HepG2 (cell line): Measurements from ENCODE around the gene PKD2L1. TPM values are rescaled to one million over a fixed set of nuclear protein-coding genes. Genes with fewer than 3 reads are reported as not detected.

Experiments used
- CENPT ChIP-seq: sonication (generic); formaldehyde crosslinking; IDR thresholded peaks from 2 replicates; pipeline ENCODE4 v1.8.0; 2022; ENCODE audit warnings: low read depth, mild to moderate bottlenecking, moderate library complexity, missing genetic modification reagents
- EP300 ChIP-seq, 3 experiments: sonication (generic) in 1 of 3; formaldehyde crosslinking in 1 of 3; IDR thresholded peaks; 2 replicates each; pipeline versions ENCODE4 v1.5.1 to v1.6.1; 2011 to 2020; ENCODE audit warnings: low read depth in 2 of 3, low read length in 2 of 3, borderline replicate concordance in 1 of 3, improper control_type of control experiment in 1 of 3, mild to moderate bottlenecking in 1 of 3, missing genetic modification reagents in 1 of 3, moderate library complexity in 1 of 3
- GTF3A ChIP-seq: sonication (generic); formaldehyde crosslinking; conservative IDR thresholded peaks from 2 replicates; pipeline ENCODE4 v1.4.0; 2020; ENCODE audit warnings: mild to moderate bottlenecking, missing genetic modification reagents
- HMG20B ChIP-seq: conservative IDR thresholded peaks from 2 replicates; pipeline ENCODE4 v1.6.1; 2016; ENCODE audit warnings: missing genetic modification reagents, missing compliant biosample characterization
- MLLT10 ChIP-seq: sonication (generic); formaldehyde crosslinking; IDR thresholded peaks from 2 replicates; pipeline ENCODE4 v1.4.0; 2020; ENCODE audit warnings: missing genetic modification reagents
- RAD21 ChIP-seq: fragments of 450-650 bp; formaldehyde crosslinking; IDR thresholded peaks from 2 replicates; pipeline ENCODE4 v1.5.0; 2020; ENCODE audit warnings: mild to moderate bottlenecking
- REXO4 ChIP-seq: sonication (generic); formaldehyde crosslinking; IDR thresholded peaks from 2 replicates; pipeline ENCODE4 v1.8.0; 2022; ENCODE audit warnings: missing genetic modification reagents, mild to moderate bottlenecking, borderline replicate concordance
- RXRA ChIP-seq: sonication (generic); formaldehyde crosslinking; IDR thresholded peaks from 2 replicates; pipeline ENCODE4 v1.5.1; 2020; ENCODE audit warnings: missing genetic modification reagents
- XRCC5 ChIP-seq: fragments of 200-400 bp; formaldehyde crosslinking; optimal IDR thresholded peaks from 2 replicates; pipeline ENCODE3; 2017; ENCODE audit warnings: mild to moderate bottlenecking, low read length
- ZMAT3 ChIP-seq: sonication (generic); formaldehyde crosslinking; conservative IDR thresholded peaks from 2 replicates; pipeline ENCODE4 v1.7.0; 2021; ENCODE audit warnings: missing genetic modification reagents
- ZNF232 ChIP-seq: sonication (generic); formaldehyde crosslinking; IDR thresholded peaks from 2 replicates; pipeline ENCODE4 v1.4.0; 2020; ENCODE audit warnings: missing genetic modification reagents, borderline replicate concordance
- ZNF317 ChIP-seq: sonication (generic); formaldehyde crosslinking; IDR thresholded peaks from 2 replicates; pipeline ENCODE4 v1.5.0; 2020; ENCODE audit warnings: mild to moderate bottlenecking, missing genetic modification reagents
- ZNF484 ChIP-seq: sonication (generic); formaldehyde crosslinking; IDR thresholded peaks from 2 replicates; pipeline ENCODE4 v1.5.1; 2020; ENCODE audit warnings: mild to moderate bottlenecking, low read depth, missing genetic modification reagents, borderline replicate concordance
- ZNF703 ChIP-seq: sonication (generic); formaldehyde crosslinking; IDR thresholded peaks from 2 replicates; pipeline ENCODE4 v1.5.1; 2020; ENCODE audit warnings: missing genetic modification reagents, mild to moderate bottlenecking, moderate library complexity, borderline replicate concordance
- ZNF720 ChIP-seq: sonication (generic); formaldehyde crosslinking; IDR thresholded peaks from 2 replicates; pipeline ENCODE4 v1.4.0; 2020; ENCODE audit warnings: missing genetic modification reagents
- ZNF747 ChIP-seq: sonication (generic); formaldehyde crosslinking; IDR thresholded peaks from 2 replicates; pipeline ENCODE4 v1.8.1; 2023; ENCODE audit warnings: missing genetic modification reagents, mild to moderate bottlenecking, borderline replicate concordance
- polyA plus RNA-seq, 8 experiments: library from polyadenylated mRNA; depleted of rRNA in 3 of 8; stranded (reverse) in 7 of 8; unstranded in 1 of 8; fragments of >200 nt; fragmentation: Illumina TruSeq in 4 of 8; extraction: Trizol in 4 of 8; gene quantifications; 2 replicates each; pipeline versions ENCODE4 v1.2.1 to v1.2.3, GENCODE V29; 2011 to 2016; ENCODE audit warnings: low read depth in 4 of 8, missing spikeins in 1 of 8, mixed read lengths in 1 of 8; ENCODE audit not compliant: insufficient read depth in 1 of 8
- total RNA-seq, 5 experiments: library from RNA; depleted of rRNA; stranded (reverse); fragments of >200 nt; fragmentation: Illumina TruSeq; extraction: Trizol; gene quantifications; 2 replicates each; pipeline ENCODE4 v1.2.3, GENCODE V29; 2016; ENCODE audit warnings: low read depth in 1 of 5
- TF ChIP-seq, protein P1 (sequence below): IDR thresholded peaks from 2 replicates; pipeline ENCODE4 v1.6.1; 2016; ENCODE audit warnings: missing biosample characterization, missing genetic modification reagents, low read depth
- TF ChIP-seq, protein P2 (sequence below): sonication (generic); formaldehyde crosslinking; IDR thresholded peaks from 2 replicates; pipeline ENCODE4 v1.5.0; 2020; ENCODE audit warnings: missing genetic modification reagents, mild to moderate bottlenecking, borderline replicate concordance
- TF ChIP-seq, protein P3 (sequence below): sonication (generic); formaldehyde crosslinking; IDR thresholded peaks from 2 replicates; pipeline ENCODE4 v1.5.0; 2020; ENCODE audit warnings: mild to moderate bottlenecking, missing genetic modification reagents, borderline replicate concordance
- TF ChIP-seq, protein P4 (sequence below): sonication (generic); formaldehyde crosslinking; IDR thresholded peaks from 2 replicates; pipeline ENCODE4 v1.9.0; 2021; ENCODE audit warnings: missing genetic modification reagents, borderline replicate concordance

The PKD2L1 gene
- total and polyA plus RNA-seq, 2 of the 13 experiments (the other 11 are each of a cell fraction or from before 2014, with no cell fraction given) = 0.07 to 0.15 TPM

DNA sequence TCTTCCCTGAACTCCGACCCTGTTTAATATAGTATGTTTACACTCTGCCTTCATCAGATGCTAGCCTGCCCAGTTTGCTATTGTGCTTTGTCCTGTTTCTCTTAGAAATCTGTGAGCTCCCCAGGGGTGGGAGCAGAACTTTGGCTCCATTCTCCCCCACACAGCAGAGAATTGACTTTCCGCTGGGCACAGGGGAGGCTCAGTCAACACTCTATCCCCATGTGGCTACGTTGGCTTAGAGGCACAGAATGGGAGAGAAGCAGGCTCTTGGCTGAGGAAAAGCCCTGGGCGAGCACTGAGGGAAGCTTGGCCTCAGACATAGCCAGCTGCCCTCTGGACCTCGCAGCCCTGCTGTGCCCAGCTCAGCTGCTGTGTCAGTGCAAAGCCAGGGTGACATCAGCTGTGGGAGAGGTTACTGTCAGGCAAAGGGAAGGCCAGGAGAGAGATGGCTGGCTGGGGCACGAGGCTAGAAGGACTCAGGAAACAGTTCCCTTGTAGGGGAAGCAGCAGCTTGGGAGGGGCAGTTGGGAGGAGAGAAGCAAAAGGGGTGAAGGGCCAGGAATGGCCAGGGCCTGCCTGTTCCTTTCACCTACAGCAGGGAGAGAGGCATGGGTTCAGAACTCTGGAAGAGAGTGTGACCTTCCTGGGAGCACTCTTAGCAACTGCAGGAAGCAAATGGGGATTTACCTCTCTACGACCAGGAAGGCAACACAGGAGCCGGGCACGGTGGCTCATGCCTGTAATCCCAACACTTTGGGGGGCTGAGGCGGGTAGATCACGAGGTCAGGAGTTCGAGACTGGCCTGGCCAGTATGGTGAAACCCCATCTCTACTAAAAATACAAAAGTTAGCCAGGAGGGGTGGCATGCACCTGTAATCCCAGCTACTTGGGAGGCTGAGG lies 11.2 kb upstream of the PKD2L1 start (continued):
- TF ChIP-seq MLLT10 (CRISPR knock-in tag) (no peak), ZNF317 (CRISPR knock-in tag) (peak; percentile 62; the same call in 1 of the 2 replicates), HMG20B (CRISPR knock-in tag) (0 out of 2 replicates have a peak, but pooled peaks have one; percentile 41), RXRA (CRISPR knock-in tag) (peak; percentile 80), GTF3A (CRISPR knock-in tag) (no peak), RAD21 (CRISPR knock-in tag) (no peak), XRCC5 (no peak), ZNF232 (CRISPR knock-in tag) (0 out of 2 replicates have a peak, but pooled peaks have one; percentile 52), EP300 (IDR thresholded peaks at IDR 0.05; ENCODE audit: low read depth in 2 of 2, low read length in 2 of 2) (peak in 1 of 2 experiments; percentile 47; a peak in 2 of 4 replicates), EP300 (CRISPR knock-in tag; IDR thresholded peaks at IDR 0.05; ENCODE audit: borderline replicate concordance) (no peak), ZNF747 (no peak), CENPT (CRISPR knock-in tag) (no peak), ZNF484 (no peak), ZNF703 (no peak), ZMAT3 (CRISPR knock-in tag) (no peak), ZNF720 (no peak), REXO4 (no peak)
- TF ChIP-seq, protein P1, sequence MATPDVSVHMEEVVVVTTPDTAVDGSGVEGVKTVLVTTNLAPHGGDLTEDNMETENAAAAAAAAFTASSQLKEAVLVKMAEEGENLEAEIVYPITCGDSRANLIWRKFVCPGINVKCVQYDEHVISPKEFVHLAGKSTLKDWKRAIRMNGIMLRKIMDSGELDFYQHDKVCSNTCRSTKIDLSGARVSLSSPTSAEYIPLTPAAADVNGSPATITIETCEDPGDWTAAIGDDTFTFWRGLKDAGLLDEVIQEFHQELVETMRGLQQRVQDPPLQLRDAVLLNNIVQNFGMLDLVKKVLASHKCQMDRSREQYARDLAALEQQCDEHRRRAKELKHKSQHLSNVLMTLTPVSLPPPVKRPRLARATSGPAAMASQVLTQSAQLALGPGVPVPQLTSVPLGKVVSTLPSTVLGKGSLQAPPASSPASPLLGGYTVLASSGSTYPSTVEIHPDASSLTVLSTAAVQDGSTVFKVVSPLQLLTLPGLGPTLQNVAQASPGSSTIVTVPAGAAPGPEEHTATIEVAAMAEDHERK (CRISPR knock-in tag) = no peak
- TF ChIP-seq, protein P2, sequence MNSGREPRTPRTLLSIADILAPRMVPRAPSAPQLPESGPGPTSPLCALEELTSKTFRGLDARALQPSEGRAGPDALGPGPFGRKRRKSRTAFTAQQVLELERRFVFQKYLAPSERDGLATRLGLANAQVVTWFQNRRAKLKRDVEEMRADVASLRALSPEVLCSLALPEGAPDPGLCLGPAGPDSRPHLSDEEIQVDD (CRISPR knock-in tag) = no peak
- TF ChIP-seq, protein P3, sequence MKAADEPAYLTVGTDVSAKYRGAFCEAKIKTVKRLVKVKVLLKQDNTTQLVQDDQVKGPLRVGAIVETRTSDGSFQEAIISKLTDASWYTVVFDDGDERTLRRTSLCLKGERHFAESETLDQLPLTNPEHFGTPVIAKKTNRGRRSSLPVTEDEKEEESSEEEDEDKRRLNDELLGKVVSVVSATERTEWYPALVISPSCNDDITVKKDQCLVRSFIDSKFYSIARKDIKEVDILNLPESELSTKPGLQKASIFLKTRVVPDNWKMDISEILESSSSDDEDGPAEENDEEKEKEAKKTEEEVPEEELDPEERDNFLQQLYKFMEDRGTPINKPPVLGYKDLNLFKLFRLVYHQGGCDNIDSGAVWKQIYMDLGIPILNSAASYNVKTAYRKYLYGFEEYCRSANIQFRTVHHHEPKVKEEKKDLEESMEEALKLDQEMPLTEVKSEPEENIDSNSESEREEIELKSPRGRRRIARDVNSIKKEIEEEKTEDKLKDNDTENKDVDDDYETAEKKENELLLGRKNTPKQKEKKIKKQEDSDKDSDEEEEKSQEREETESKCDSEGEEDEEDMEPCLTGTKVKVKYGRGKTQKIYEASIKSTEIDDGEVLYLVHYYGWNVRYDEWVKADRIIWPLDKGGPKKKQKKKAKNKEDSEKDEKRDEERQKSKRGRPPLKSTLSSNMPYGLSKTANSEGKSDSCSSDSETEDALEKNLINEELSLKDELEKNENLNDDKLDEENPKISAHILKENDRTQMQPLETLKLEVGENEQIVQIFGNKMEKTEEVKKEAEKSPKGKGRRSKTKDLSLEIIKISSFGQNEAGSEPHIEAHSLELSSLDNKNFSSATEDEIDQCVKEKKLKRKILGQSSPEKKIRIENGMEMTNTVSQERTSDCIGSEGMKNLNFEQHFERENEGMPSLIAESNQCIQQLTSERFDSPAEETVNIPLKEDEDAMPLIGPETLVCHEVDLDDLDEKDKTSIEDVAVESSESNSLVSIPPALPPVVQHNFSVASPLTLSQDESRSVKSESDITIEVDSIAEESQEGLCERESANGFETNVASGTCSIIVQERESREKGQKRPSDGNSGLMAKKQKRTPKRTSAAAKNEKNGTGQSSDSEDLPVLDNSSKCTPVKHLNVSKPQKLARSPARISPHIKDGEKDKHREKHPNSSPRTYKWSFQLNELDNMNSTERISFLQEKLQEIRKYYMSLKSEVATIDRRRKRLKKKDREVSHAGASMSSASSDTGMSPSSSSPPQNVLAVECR (CRISPR knock-in tag) = peak; percentile 63; the same call in 1 of the 2 replicates
- TF ChIP-seq, protein P4, sequence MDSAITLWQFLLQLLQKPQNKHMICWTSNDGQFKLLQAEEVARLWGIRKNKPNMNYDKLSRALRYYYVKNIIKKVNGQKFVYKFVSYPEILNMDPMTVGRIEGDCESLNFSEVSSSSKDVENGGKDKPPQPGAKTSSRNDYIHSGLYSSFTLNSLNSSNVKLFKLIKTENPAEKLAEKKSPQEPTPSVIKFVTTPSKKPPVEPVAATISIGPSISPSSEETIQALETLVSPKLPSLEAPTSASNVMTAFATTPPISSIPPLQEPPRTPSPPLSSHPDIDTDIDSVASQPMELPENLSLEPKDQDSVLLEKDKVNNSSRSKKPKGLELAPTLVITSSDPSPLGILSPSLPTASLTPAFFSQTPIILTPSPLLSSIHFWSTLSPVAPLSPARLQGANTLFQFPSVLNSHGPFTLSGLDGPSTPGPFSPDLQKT (CRISPR knock-in tag) = no peak
